ENCODE results near the gene PGA5.

- TF ChIP-seq CTCF (IDR thresholded peaks at IDR 0.05; ENCODE audit: insufficient read depth, low read length, poor library complexity, severe bottlenecking) (no peak), EZH2phosphoT487 (conservative IDR thresholded peaks at IDR 0.05; ENCODE audit: low read length) (no peak)
Observed at GRCh38 chr11:61265357-61265756, 24.4 kb downstream of the PGA5 start.

All from SU-DHL-6 (cell line).